WTC11 (cell line): ENCODE measurements around the gene NAXE. TPM values are rescaled to one million over a fixed set of nuclear protein-coding genes. Genes with fewer than 3 reads are reported as not detected.

Experiments used
- ATAC-seq: fragments of 200-7000 bp; cut with Tn5 transposase; 2 replicates; pipeline ENCODE4 v1.10.0; 2021; ENCODE audit warnings: mild to moderate bottlenecking, moderate library complexity
- CTCF ChIA-PET: fragments of 300-600 bp; sonication (Branson Sonifier 250); formaldehyde crosslinking; loops from one replicate; lab custom pipeline; 2021; ENCODE audit warnings: antibody characterized with exemption; lab: Charles Lee
- POLR2A ChIA-PET: fragments of 350-600 bp; sonication (Branson Sonifier 250); formaldehyde crosslinking; loops from one replicate; lab custom pipeline; 2021; ENCODE audit warnings: antibody characterized with exemption; lab: Charles Lee
- DNase-seq: peaks from one replicate; pipeline ENCODE4 v3.0.0; 2021; ENCODE audit warnings: low spot score
- H3K27ac Mint-ChIP-seq: 2 replicates; pipeline ENCODE4 v1.8.0; 2021; ENCODE audit warnings: mixed read lengths
- H3K27me3 Mint-ChIP-seq: 2 replicates; pipeline ENCODE4 v1.8.0; 2021; ENCODE audit warnings: low read depth, mild to moderate bottlenecking, moderate library complexity, mixed read lengths
- H3K36me3 Mint-ChIP-seq: 2 replicates; pipeline ENCODE4 v1.8.0; 2021; ENCODE audit warnings: mixed read lengths
- H3K4me1 Mint-ChIP-seq: 2 replicates; pipeline ENCODE4 v1.8.0; 2022; ENCODE audit warnings: mixed read lengths
- H3K4me3 Mint-ChIP-seq: 2 replicates; pipeline ENCODE4 v1.8.0; 2021; ENCODE audit warnings: mild to moderate bottlenecking, moderate library complexity, mixed read lengths
- H3K9me3 Mint-ChIP-seq: 2 replicates; pipeline ENCODE4 v1.8.0; 2021; ENCODE audit warnings: mixed read lengths
- AR ChIP-seq: fragments of 250-450 bp; sonication (Bioruptor Pico); IDR thresholded peaks from 2 replicates; pipeline ENCODE4 v1.9.0; 2021; ENCODE audit warnings: mild to moderate bottlenecking
- ARID4B ChIP-seq: sonication (generic); formaldehyde crosslinking; IDR thresholded peaks from 2 replicates; pipeline ENCODE4 v1.8.0; 2023; ENCODE audit warnings: missing genetic modification reagents, mild to moderate bottlenecking, borderline replicate concordance
- ATF2 ChIP-seq: sonication (generic); formaldehyde crosslinking; IDR thresholded peaks from 2 replicates; pipeline ENCODE4 v1.8.1; 2022; ENCODE audit warnings: low read depth, missing genetic modification reagents, borderline replicate concordance
- CREM ChIP-seq: sonication (generic); formaldehyde crosslinking; IDR thresholded peaks from 2 replicates; pipeline ENCODE4 v1.8.1; 2022; ENCODE audit warnings: mild to moderate bottlenecking, missing genetic modification reagents, moderate library complexity
- E2F5 ChIP-seq: sonication (generic); formaldehyde crosslinking; IDR thresholded peaks from 2 replicates; pipeline ENCODE4 v1.8.1; 2022; ENCODE audit warnings: mild to moderate bottlenecking, moderate library complexity, missing genetic modification reagents
- ETV6 ChIP-seq: sonication (generic); formaldehyde crosslinking; IDR thresholded peaks from 2 replicates; pipeline ENCODE4 v1.8.1; 2022; ENCODE audit warnings: mild to moderate bottlenecking, missing genetic modification reagents
- FOXK1 ChIP-seq: sonication (generic); formaldehyde crosslinking; IDR thresholded peaks from 2 replicates; pipeline ENCODE4 v1.8.0; 2022; ENCODE audit warnings: mild to moderate bottlenecking, moderate library complexity, missing genetic modification reagents
- JUN ChIP-seq: sonication (generic); formaldehyde crosslinking; IDR thresholded peaks from 2 replicates; pipeline ENCODE4 v1.8.0; 2023; ENCODE audit warnings: mild to moderate bottlenecking, missing genetic modification reagents
- MAX ChIP-seq: sonication (generic); formaldehyde crosslinking; IDR thresholded peaks from 2 replicates; pipeline ENCODE4 v1.8.0; 2022; ENCODE audit warnings: mild to moderate bottlenecking, missing genetic modification reagents
- PRDM15 ChIP-seq: sonication (generic); formaldehyde crosslinking; IDR thresholded peaks from 2 replicates; pipeline ENCODE4 v1.8.0; 2022; ENCODE audit warnings: missing genetic modification reagents
- RORB ChIP-seq: fragments of 250-450 bp; sonication (Bioruptor Pico); IDR thresholded peaks from 2 replicates; pipeline ENCODE4 v1.9.0; 2021; ENCODE audit warnings: mild to moderate bottlenecking
- TP53 ChIP-seq: sonication (generic); formaldehyde crosslinking; IDR thresholded peaks from 2 replicates; pipeline ENCODE4 v1.8.1; 2023; ENCODE audit warnings: mild to moderate bottlenecking, missing genetic modification reagents
- ZNF281 ChIP-seq: sonication (generic); formaldehyde crosslinking; IDR thresholded peaks from 2 replicates; pipeline ENCODE4 v1.8.0; 2023; ENCODE audit warnings: mild to moderate bottlenecking, missing genetic modification reagents
- total RNA-seq: library from RNA; stranded (reverse); gene quantifications from 3 replicates; pipeline ENCODE4 v1.2.3, GENCODE V29; 2021

Gene NAXE
- total RNA-seq, 1 experiment from 2014 or later: 81.6 TPM

- no peak for TF ChIP-seq AR (CRISPR knock-in tag)
- TF ChIP-seq FOXK1 (CRISPR knock-in tag): no peak
- TF ChIP-seq ZNF281 (CRISPR knock-in tag): no peak
- TF ChIP-seq E2F5: no peak
Observed at GRCh38 chr1:156595016-156595415, 3.4 kb downstream of the NAXE start (continued).

- no peak for DNase-seq
- H3K36me3 Mint-ChIP-seq: peaks cover 52% of the 10 kb centered on the region
- peaks cover 14% of the 10 kb centered on the region for H3K4me1 Mint-ChIP-seq
- no peak overlapping the region for H3K4me3 Mint-ChIP-seq
- H3K27ac Mint-ChIP-seq: no peak overlapping the region
- no peak for ATAC-seq
- H3K9me3 Mint-ChIP-seq: no peaks in the 10 kb centered on the region
- POLR2A ChIA-PET: interaction anchor here (0.6 to 0.7 kb wide), 3 partner anchors 11 to 91 kb away, joined by 3 read pairs; no protein-coding TSS in a partner anchor
- H3K27me3 Mint-ChIP-seq: no peaks in the 10 kb centered on the region
- CTCF ChIA-PET: no interaction called here
- TF ChIP-seq ARID4B (no peak), JUN (CRISPR knock-in tag) (no peak), ETV6 (CRISPR knock-in tag) (no peak), CREM (no peak), TP53 (CRISPR knock-in tag) (no peak), MAX (CRISPR knock-in tag) (no peak), RORB (CRISPR knock-in tag) (no peak), PRDM15 (CRISPR knock-in tag) (no peak), ATF2 (no peak)
Observed at GRCh38 chr1:156596426-156596825, 4.8 kb downstream of the NAXE start.
